HG02870 (cell line): ENCODE measurements around the gene CMPK1.

Source experiments
- ATAC-seq: cut with Tn5 transposase; IDR thresholded peaks from one replicate; pipeline ENCODE4 v1.9.1; 2021; ENCODE audit warnings: mild to moderate bottlenecking, moderate library complexity; ENCODE audit not compliant: unreplicated experiment

The CMPK1 gene

GRCh38 chr1:47393141-47393540 is 59.6 kb downstream of the CMPK1 start:
- no peak for ATAC-seq

DNA sequence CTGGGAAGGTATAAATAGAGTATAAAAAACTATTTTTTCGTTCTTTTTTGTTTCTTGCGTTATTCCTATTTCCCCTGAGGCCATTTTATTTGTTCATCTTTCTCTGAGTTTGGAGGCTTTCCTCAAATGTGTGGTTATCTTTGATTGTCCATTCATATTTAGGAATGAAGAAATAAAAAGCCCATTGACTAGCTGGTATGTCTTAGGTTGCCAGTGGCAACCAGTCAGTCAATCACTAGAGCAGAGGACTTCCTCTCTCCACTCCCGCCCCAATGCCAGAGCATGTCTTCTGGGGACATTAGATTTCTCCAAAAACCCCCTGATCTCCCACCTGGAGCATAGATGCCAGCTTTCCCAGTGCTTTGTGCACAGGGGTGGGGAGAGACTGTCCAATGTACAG is 61.8 kb downstream of the CMPK1 start:
- no peak for ATAC-seq

DNA sequence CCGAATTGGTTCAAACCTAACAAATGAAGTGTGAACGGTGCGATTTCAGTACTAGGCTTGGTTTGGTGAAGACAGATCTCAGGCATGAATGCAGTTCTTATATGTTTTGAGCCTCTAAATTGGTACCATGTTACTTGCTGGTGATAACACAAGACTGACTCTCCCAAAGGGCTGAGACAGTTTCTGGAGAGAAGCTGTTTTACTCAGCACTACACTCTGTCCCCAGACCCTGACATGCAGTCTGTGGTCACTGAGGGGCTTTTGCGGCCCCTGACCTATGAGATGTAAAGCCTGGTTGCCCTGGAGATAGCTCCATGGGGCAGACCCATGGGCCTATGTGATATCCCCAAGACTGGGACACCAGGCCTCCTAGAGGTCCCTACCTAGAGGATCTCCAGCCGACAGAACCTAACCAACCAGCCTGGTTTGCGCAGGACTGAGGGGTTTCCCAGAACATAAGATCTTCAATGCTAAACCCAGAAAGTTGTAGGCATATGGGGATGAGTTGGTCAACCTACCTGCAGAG is 63.1 kb downstream of the CMPK1 start:
- peak; percentile 34 for ATAC-seq

DNA sequence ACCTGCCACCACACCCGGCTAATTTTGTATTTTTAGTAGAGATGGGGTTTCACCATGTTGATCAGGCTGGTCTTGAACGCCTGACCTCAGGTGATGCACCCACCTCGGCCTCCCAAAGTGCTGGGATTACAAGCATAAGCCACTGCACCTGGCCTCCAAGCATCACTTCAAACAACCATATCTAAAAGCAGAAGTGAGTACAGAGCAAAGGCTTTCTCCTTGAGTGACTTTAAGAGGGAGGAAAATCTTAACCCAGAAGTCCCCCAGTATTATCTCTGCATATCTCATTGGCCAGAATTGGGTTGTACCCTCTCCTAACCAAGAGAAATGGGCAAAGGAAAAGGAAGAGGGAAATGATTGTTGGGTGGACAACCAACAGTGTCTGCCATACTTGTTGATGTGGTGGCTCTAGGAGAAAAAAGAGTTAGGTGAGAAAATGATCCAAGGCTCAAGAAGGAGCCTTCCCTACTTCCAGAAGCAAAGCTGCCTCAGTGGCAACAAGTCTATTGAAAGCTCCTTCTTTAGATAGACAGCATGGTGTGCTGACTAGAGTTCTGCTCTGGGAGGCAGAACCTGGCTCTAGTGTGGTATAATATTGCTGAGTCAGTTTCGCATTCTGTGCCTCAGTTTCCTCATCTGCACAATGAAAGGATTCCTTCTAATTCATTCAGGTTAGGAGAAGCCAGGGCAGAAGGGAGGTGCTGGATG is 65.7 kb downstream of the CMPK1 start:
- no peak for ATAC-seq

DNA sequence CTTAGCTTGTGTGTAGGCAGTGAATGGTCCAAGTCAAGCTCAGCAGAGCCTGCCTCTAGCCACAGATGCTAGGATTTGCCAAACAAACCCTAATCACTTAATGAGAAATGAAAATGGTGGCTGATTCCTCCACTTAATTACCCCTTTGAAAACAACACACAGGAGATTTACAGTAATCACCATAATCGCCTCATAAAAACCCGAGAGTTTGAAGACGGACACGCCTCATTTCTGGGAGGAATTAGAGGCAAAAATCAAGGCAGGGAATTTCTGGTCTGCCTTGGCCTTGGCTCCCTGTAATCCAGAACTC is 66.2 kb downstream of the CMPK1 start:
- no peak for ATAC-seq

DNA sequence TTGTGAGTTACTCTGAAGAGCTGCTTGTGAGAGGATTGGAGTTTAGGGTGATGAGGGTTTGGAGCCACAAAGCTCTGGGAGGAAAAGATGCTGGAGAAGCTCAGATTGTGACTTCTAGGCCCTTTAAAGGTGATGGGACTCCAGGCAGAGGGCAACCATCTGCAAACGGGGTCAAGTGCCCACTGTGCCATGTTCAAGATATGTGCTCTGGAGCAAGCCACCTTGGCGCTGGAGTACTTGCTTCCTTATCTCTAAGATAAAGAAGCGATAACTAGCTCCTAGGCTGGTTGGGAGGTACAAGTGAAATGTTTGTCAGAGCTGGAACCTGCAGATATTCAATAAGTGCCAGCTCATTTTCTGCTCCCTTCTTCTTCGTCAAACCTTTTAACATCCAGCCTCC is 68.2 kb downstream of the CMPK1 start:
- ATAC-seq = no peak

DNA sequence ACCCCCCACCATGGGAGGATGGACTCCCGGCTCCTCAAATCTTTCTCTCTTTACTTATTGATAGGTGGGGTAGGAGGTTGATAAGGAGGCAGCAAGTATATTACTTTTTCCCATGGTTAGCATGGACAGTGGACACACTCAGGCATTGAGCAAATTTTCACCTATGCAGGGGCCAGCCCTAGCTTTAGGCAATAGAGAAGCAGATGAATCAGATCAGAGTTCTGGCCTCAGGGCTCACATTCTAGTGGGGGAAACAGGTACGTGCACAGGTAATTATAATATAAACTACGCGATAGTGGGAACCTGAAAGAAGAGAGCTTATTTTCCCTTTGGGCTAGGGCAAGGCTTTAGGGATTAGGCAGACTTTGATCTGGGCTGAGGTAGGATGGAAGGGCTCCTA is 69.0 kb downstream of the CMPK1 start:
- no peak for ATAC-seq

DNA sequence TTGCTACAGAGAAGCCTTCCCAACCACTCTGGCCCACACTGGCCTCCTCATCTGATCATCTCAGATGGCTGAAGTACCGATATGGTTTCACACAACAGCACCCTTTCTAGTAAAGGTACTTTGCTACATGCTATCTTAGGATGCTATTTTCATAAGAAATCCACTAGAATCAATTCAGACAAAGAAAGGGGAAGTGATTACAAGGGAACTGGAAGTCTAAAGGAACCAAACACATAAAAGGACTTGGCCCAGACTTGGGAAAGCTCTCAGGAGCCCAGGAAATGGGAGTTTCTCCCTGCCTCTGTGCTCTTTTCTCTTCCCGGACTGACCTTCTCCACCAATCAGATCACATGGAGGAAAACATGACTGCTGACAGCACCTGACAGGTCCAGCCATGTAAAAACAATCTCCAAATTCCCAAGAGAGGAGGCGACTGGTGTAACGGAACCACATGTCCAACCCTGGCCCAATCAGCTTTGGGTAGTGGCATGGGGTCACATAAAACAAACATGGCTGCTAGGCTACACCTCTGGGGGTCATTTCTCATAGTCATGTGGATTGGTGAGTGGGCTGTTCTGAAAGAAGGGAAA is 69.8 kb downstream of the CMPK1 start:
- no peak for ATAC-seq

DNA sequence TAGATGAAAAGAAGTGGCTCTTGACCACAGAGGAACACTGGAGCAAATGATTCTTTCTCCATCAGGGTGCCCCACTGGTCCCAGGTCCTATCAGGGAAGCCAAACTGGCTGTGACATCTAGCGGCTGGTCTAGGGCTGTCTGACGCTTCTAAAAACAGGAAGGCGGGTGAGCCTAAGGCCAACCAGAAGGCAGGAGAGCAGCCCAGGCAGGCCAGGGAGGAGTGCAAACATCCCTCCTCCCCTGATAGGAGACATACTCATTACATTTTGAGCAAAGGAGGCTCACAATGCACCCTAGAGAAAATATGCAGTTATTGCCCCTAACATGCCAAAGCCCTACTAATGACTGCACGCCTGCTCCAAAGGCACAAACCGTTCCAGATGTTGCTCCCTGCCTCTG is 72.1 kb downstream of the CMPK1 start:
- no peak for ATAC-seq

GRCh38 chr1:47406966-47407365 is 73.4 kb downstream of the CMPK1 start:
- ATAC-seq = no peak

DNA sequence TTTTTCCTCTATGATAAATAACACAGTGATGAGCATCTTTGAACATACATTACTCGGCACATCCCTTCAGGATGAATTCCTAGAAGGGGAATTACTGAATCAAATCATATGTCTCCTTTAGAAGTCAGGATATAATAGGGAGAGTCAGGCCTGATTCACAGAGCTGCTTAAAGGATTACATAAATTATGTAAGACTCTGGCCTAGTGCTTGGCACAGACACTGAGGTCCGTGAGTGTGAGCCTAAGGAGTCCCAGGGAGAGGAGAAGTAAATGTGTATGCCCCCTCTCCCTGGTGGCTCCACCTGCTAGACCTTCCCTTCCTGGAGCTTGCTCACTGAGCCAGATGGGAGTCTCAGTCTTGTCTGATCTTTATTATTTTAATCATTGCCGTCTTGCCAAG is 73.9 kb downstream of the CMPK1 start:
- ATAC-seq = no peak

DNA sequence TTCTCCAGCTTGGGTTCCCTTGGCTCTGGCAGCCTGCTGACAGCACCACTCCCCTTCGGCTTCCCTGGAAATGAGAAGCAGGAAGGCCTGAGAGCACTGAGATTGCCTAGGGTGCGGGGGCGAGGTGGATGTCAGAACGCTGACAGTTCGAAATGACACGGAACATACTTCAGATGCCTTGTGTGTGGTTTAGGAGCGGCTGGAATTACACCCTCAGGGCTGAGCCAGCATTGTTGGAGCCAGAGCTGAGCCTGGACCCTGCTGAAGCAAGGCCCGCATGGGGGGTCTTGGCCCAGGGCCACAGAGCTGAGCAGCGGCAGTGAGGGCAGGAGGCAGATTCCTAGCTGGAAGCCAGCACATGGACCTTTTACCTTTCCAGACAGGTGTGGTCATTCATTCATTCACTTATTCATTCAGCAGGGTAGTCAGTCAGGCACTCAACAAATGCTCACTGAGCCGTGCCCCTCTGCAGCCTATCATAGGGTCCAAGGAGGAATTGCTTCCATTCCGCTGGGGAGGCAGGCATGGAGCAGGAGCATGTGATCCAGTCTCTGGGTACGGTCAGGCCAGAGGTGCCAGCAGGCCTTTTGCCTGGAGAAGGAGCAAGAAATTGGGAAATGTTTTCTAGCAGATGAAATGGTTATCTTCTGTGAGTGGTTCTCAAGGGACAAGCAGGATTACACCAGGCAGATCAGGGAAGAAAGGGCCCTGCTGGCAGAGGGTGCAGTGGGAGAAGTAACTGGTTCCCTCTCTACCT is 75.9 kb downstream of the CMPK1 start:
- no peak for ATAC-seq

DNA sequence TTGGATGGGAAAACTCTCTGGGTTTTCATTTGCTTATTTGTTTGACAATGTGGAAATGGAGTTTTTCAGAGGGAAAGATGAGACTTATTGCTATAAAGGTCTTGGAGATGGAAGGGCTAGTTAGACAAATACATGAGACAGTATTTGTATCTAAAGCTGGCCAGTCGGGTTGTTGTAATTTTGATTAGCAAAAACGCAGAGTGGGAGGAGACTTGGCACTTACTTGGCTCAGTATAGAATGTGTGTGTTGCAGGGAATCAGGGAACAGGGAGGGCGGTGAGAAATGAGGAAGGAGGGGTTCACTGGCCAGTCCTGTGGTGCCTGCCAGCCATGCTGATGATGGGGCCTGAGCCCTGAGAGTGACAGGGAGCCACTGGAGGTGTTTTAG is 76.5 kb downstream of the CMPK1 start:
- no peak for ATAC-seq

DNA sequence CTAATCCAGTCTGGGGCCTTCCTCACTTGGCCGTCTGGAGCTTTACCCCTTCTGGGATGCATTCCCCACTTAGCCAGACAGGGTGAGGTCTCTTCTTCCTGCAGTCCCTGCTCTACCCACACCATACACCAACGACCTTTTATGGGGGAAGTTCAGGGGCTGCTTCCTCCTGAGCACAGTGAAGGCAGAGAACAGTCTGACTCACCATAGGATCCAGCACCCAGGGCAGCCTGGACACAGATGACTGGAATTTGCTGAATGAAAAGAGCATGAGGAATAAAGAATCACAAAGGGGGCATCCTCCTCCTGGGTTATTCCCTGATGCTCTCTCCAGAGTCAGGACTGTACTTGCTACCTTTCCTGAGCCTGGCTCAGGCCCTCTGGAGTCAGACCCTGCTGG is 77.8 kb downstream of the CMPK1 start:
- no peak for ATAC-seq

GRCh38 chr1:47412437-47412836 is 78.8 kb downstream of the CMPK1 start:
- ATAC-seq = no peak

GRCh38 chr1:47415728-47416318 is 82.2 kb downstream of the CMPK1 start, which contains the start of gene FOXE3:
Gene FOXE3 (plus strand): TSS chr1:47416285. CDS start chr1:47416316, 31 bp downstream.
- ATAC-seq = no peak

DNA sequence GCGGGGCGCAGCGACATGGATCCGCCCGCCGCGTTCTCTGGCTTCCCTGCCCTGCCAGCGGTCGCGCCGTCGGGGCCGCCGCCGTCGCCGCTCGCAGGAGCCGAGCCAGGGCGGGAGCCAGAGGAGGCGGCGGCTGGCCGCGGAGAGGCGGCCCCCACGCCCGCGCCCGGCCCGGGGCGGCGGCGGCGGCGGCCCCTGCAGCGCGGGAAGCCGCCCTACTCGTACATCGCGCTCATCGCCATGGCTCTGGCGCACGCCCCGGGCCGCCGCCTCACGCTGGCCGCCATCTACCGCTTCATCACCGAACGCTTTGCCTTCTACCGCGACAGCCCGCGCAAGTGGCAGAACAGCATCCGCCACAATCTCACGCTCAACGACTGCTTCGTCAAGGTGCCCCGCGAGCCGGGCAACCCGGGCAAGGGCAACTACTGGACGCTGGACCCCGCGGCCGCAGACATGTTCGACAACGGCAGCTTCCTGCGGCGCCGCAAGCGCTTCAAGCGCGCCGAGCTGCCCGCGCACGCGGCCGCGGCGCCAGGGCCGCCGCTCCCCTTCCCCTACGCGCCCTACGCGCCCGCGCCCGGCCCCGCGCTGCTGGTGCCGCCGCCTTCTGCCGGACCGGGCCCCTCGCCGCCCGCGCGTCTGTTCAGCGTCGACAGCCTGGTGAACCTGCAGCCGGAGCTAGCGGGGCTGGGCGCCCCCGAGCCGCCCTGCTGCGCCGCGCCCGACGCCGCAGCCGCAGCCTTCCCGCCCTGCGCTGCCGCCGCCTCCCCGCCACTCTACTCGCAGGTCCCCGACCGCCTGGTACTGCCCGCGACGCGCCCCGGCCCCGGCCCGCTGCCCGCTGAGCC is 83.0 kb downstream of the CMPK1 start:
- no peak for ATAC-seq

GRCh38 chr1:47417170-47418044 is 83.8 kb downstream of the CMPK1 start:
- ATAC-seq = no peak

GRCh38 chr1:47418122-47418521 is 84.5 kb downstream of the CMPK1 start:
- no peak for ATAC-seq
